ENCODE data around the gene SHISA6. TPM values are rescaled to one million over a fixed set of nuclear protein-coding genes. Genes with fewer than 3 reads are reported as not detected.

The SHISA6 gene
- total RNA-seq, 1 donor from 2014 or later, result not detected

DNA sequence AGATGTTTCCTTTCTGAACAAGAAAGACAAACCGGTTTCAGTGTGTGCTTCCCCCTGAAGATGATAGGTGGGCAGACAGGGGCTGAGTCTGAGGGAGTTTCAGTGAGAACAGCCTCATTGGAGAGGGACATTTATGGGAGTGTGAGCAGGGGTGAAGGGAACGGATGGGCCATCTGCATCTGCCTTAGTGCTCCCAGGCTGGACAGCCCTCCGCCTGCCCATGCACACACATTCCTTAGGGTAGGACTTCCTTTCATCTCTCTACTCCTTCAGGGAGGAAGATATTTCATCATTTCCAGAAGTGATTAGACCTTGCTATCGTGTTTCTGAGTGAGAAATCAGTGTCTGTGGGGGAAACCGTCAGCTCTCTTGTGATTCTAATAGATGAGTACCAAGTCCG lies 3.8 kb downstream of the SHISA6 start:
- no peak overlapping the region for H3K4me3 Mint-ChIP-seq
- H3K36me3 Mint-ChIP-seq (ENCODE audit: low read depth), result no peaks in the 10 kb centered on the region
- no peak overlapping the region for H3K27ac Mint-ChIP-seq
- intact Hi-C loops (cut with micrococcal nuclease), result no loop called here
- H3K9me3 Mint-ChIP-seq, result peaks cover 3% of the 10 kb centered on the region
- peaks cover 20% of the 10 kb centered on the region for H3K27me3 Mint-ChIP-seq
- no peak for DNase-seq
- no peaks in the 10 kb centered on the region for H3K4me1 Mint-ChIP-seq

DNA sequence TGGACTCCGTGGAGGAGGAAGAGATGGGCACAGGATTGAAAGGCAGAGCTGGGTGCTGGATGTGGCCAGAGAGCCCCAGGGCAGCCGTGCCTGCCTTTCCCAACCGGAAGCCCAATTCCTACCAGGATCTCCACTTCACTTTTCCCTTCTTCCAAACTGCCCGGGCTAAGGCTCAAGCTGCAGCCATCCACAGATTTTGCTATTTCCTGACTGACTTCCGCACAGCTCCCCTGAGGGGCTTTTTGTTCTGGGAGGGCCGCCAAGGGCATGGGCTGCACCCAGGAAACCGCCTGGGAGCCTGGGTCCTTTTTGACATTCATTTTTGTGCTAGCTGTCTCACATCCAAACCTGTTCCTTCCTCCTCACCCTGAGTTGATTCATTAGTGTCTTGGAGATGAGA lies 4.2 kb downstream of the SHISA6 start:
- Mint-ChIP-seq H3K9me3 (peaks cover 3% of the 10 kb centered on the region), H3K27ac (no peak overlapping the region), H3K27me3 (peaks cover 18% of the 10 kb centered on the region), H3K4me1 (no peaks in the 10 kb centered on the region), H3K4me3 (no peak overlapping the region), H3K36me3 (ENCODE audit: low read depth) (no peaks in the 10 kb centered on the region)
- no peak for DNase-seq
- intact Hi-C loops (cut with micrococcal nuclease), result no loop called here

DNA sequence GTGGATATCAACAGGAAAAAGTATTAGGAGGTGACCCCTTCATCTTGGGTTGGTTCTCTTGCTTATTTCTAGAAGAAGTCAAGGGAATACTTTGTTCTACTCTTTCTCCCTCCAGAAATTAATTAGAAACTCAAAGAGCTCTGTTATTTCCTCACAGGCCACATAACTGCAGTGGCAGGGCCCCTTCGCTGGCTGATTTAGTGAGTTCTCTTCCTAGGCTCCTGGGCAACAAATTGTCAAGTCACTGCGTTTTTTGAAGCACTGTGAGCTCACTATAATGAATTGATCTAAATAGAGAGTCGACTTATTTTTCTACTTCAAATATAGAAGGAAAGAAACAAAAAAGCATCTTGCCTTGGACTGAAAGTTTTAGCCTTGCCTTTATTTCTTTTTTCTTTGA lies 4.8 kb downstream of the SHISA6 start:
- Mint-ChIP-seq H3K27me3 (peaks cover 18% of the 10 kb centered on the region), H3K4me3 (no peak overlapping the region), H3K9me3 (peaks cover 3% of the 10 kb centered on the region), H3K27ac (no peak overlapping the region), H3K36me3 (ENCODE audit: low read depth) (no peaks in the 10 kb centered on the region), H3K4me1 (no peaks in the 10 kb centered on the region)
- DNase-seq, result no peak
- intact Hi-C loops (cut with micrococcal nuclease), result no loop called here

DNA sequence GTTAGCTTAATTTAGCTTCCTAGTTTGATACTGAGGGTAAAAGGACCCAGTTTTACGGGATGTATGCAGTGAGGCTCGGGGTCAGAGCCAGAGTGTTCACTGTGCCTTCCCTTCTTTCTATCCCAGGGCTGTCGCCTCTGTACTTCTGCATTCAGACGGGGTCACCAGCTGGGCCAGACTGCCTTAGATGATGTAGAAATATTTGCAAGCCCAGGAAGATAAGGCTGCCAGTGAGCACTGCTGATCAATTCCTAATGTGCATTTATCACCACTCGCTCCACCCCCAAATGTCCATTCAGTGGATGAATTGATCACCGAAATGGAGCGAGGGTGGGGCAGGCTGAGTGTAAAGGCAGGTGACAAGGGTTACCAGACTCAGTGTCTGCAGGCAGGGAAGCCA lies 9.1 kb downstream of the SHISA6 start:
- Mint-ChIP-seq H3K27ac (no peak overlapping the region), H3K4me3 (no peak overlapping the region), H3K4me1 (no peaks in the 10 kb centered on the region), H3K9me3 (peaks cover 3% of the 10 kb centered on the region), H3K36me3 (ENCODE audit: low read depth) (no peaks in the 10 kb centered on the region), H3K27me3 (no peaks in the 10 kb centered on the region)
- intact Hi-C loops (cut with micrococcal nuclease), result no loop called here
- DNase-seq, result no peak

DNA sequence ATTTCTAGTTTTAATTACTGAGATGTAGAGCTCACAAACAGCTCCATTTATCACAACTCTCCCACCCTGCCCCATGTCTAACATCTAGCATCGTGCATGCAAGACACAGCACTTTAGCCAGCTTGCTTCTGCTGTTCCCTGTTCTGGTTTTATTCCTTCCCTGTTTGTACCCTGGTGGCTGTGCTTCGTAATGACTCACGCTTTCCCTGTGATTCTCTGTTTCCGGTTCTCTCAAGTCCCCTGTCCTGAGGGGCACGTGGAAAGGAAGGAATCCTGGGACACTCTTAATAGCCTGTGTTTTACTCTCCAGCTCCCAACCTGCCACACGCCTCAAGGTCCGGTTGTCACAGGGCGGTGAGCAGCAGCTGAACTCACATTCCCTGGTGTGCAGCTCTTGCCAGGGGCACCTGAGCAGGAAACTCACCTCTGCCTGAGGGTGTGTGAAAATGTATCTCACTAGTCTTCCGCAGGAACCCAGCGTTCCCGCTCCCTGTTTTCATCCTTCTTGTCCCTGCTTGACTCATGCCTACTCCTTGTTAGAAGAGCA lies 10.6 kb downstream of the SHISA6 start:
- Mint-ChIP-seq H3K27me3 (no peaks in the 10 kb centered on the region), H3K27ac (no peak overlapping the region), H3K4me1 (no peaks in the 10 kb centered on the region), H3K4me3 (no peak overlapping the region), H3K9me3 (peaks cover 3% of the 10 kb centered on the region), H3K36me3 (ENCODE audit: low read depth) (no peaks in the 10 kb centered on the region)
- DNase-seq, result no peak
- intact Hi-C loops (cut with micrococcal nuclease), result no loop called here

DNA sequence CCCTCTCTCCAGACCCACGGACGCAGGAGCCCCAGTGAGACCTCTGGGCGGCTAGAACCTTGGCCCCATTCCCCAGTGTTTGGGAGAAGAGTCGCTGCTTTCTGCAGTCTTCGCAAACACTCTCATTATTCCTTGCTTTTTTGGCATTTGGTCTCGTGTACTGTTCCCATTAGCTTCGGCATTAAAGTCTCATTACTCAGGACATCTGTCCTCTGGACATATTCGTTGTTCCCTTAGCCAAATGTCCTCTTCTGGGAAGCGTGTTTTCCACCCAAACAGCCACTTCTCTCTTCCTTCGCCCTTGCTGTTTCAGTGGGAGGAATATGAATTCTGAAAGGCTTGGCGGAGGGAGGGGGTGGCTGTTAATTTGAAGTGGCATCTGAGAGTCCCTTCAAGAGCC lies 11.1 kb downstream of the SHISA6 start:
- DNase-seq, result no peak
- Mint-ChIP-seq H3K27ac (no peak overlapping the region), H3K4me1 (no peaks in the 10 kb centered on the region), H3K4me3 (no peak overlapping the region), H3K27me3 (no peaks in the 10 kb centered on the region), H3K9me3 (no peaks in the 10 kb centered on the region), H3K36me3 (ENCODE audit: low read depth) (no peaks in the 10 kb centered on the region)
- intact Hi-C loops (cut with micrococcal nuclease), result no loop called here

DNA sequence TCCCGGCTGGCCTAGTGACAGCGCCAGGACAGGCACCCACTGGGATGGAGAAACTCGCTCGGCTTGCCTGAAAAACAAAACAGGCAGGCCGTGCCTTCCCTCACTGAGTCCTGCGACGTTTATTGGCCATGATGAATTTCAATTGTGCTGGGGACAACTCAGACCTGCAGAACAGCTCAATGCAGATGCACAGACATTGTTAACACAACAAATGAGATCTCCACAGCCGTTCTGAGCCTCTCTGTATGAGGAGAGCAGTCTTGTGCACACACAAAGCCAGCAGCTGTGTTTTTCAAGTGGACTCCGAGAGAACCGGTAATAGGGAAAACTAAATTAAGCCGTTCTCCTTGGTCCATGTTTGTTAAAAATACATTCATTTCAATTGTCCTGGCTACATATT lies 15.9 kb downstream of the SHISA6 start:
- Mint-ChIP-seq H3K36me3 (ENCODE audit: low read depth) (no peaks in the 10 kb centered on the region), H3K4me1 (no peaks in the 10 kb centered on the region), H3K4me3 (no peak overlapping the region), H3K27ac (no peak overlapping the region), H3K27me3 (no peaks in the 10 kb centered on the region), H3K9me3 (peaks cover 5% of the 10 kb centered on the region)
- no peak for DNase-seq
- intact Hi-C loops (cut with micrococcal nuclease), result no loop called here

DNA sequence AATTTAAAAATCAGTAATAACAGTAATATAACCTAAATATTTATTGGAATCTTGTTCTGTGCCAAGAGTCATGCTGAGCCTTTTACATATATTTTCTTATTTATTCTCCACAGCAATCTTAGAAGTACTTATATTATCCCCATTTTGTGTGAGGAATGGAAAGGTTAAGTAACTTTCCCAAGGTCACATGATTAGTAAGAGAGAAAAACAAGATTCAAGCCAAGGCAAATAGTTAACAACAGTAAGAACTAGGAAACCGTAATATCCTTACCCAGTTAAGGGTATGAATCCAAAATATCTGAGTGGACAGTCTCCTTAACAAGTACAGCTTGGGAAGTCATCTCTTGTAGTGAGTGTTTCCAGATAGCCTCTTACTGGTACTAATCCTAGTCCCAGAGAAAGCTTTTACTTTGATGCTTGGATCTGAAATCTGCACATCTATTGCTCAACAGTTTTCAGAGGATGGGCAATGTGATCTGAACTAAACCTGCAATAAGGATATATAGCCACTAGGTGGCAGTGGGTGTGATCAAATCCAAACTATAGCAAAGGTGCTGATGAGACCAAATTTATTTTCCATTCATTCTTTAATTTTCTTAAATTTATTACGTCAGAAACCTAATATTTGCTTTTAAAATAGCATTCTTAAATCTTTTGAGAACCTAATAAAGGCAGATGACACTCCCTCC lies 23.3 kb downstream of the SHISA6 start:
- no peak overlapping the region for H3K4me3 Mint-ChIP-seq
- no peak overlapping the region for H3K27ac Mint-ChIP-seq
- H3K36me3 Mint-ChIP-seq (ENCODE audit: low read depth), result no peaks in the 10 kb centered on the region
- intact Hi-C loops (cut with micrococcal nuclease), result no loop called here
- H3K4me1 Mint-ChIP-seq, result no peaks in the 10 kb centered on the region
- peaks cover 18% of the 10 kb centered on the region for H3K9me3 Mint-ChIP-seq
- no peak for DNase-seq
- H3K27me3 Mint-ChIP-seq, result no peaks in the 10 kb centered on the region

DNA sequence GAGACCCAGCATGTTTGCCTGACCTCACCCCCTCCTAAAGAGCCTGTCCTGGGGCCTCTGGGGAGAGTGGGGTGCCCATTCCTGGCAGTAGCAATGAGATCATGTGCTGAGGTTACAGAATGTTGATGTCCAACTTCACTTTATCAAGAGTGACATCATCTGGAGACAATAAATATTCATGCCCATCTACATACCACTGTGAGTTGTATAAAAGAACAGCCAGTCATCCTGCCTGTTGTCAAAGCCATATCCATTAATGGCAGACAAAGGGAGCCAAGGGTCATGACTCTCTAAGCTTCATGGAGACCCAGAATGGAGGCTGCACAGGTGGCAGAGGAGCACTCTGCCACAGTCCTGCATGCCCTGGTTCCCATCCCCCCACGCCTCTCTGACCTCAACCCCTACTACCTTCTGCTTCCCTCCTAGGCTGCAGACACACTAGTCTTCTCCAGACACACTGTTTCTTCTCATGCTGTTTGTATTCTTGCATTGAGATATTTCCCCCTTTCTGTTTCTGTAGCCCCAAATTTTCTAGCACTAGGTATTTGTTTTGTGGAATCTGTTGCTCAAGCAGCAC lies 27.1 kb downstream of the SHISA6 start:
- intact Hi-C loops (cut with micrococcal nuclease), result no loop called here
- Mint-ChIP-seq H3K9me3 (peaks cover 26% of the 10 kb centered on the region), H3K36me3 (ENCODE audit: low read depth) (no peaks in the 10 kb centered on the region), H3K27me3 (no peaks in the 10 kb centered on the region), H3K27ac (no peak overlapping the region), H3K4me1 (no peaks in the 10 kb centered on the region), H3K4me3 (no peak overlapping the region)
- DNase-seq, result no peak

DNA sequence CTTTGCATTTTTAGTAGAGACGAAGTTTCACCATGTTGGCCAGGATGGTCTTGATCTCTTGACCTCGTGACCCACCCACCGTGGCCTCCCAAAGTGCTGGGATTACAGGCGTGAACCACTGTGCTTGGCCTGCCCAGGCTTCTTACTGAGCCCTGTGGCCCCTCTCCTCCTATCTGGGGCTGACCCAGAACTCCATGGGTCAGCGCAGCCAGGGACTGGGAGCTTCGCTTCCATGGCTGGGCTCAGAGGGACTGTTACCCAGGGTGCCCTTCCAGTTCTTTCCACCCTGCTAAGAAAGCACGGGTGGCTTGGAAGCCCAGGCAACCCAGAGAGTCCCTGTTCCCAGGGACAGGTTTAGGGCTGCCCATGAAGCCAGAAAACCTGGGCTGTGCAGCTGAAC lies 28.2 kb downstream of the SHISA6 start:
- H3K27me3 Mint-ChIP-seq, result no peaks in the 10 kb centered on the region
- no peak overlapping the region for H3K4me3 Mint-ChIP-seq
- DNase-seq, result no peak
- H3K27ac Mint-ChIP-seq, result no peak overlapping the region
- intact Hi-C loops (cut with micrococcal nuclease), result no loop called here
- no peaks in the 10 kb centered on the region for H3K4me1 Mint-ChIP-seq
- peaks cover 19% of the 10 kb centered on the region for H3K9me3 Mint-ChIP-seq
- no peaks in the 10 kb centered on the region for H3K36me3 Mint-ChIP-seq (ENCODE audit: low read depth)

DNA sequence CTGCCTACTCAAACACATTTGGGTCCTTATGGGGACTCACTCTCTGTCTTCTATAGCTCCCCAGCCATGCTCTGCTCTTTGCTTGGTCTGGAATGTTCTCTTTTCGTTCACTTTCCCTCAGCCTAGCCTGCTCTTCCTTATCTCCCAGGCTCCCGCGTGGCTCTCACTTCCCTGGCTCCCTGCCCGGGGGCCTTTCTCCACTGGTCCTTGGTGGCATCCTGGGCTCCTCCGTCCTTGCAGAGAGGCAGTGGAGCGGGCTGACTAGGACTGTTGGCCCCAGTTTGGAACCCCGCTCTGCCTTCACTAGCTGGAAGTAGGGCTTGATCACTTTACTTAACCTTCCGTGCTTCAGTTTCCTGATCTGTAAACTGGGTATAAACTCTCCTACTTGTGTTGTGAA lies 31.2 kb downstream of the SHISA6 start:
- intact Hi-C loops (cut with micrococcal nuclease), result no loop called here
- H3K9me3 Mint-ChIP-seq, result peaks cover 13% of the 10 kb centered on the region
- DNase-seq, result no peak
- no peak overlapping the region for H3K27ac Mint-ChIP-seq
- H3K27me3 Mint-ChIP-seq, result no peaks in the 10 kb centered on the region
- no peaks in the 10 kb centered on the region for H3K36me3 Mint-ChIP-seq (ENCODE audit: low read depth)
- no peak overlapping the region for H3K4me3 Mint-ChIP-seq
- H3K4me1 Mint-ChIP-seq, result no peaks in the 10 kb centered on the region

DNA sequence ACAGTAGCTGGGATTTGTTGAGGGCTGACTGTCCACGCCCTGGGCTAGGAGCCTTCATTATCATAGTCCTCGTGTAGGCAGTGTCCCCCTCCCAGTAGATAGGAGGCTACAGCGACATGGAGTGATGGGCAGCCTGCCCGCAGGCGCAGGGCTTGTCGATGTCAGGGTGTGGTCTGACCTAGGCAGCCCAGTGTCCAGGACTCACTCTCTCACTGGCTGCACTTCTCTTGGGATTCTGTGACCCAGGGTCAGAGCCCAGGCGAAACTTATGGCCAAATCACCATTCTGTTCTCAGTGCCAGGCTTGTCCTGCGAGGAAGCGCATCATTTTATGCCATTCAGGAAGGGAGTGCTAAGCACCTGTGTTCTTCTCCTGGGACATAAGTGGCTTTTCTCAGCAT lies 32.6 kb downstream of the SHISA6 start:
- H3K27ac Mint-ChIP-seq, result no peak overlapping the region
- DNase-seq, result no peak
- H3K27me3 Mint-ChIP-seq, result no peaks in the 10 kb centered on the region
- no peaks in the 10 kb centered on the region for H3K36me3 Mint-ChIP-seq (ENCODE audit: low read depth)
- intact Hi-C loops (cut with micrococcal nuclease), result no loop called here
- no peaks in the 10 kb centered on the region for H3K4me1 Mint-ChIP-seq
- no peak overlapping the region for H3K4me3 Mint-ChIP-seq
- H3K9me3 Mint-ChIP-seq, result peaks cover 13% of the 10 kb centered on the region

DNA sequence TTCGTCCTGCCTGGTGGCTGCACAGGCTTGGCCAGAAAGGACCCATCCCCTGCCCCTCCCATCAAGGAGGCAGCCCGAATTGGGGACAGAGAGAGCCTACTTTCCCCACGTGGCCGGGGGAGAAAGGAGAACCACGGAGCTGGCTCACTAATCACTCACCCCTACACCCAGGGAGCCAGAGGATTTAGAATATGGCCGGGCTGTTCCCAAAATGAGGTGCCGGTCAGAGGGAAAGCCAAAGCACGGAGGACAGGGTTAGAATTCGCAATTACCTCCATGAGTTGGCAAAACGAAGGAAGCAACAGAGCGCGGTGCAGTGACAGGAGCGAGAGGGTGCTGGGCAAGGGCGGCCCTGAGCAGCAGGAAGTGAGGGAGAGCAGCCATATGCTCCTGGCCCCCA lies 33.1 kb downstream of the SHISA6 start:
- no peaks in the 10 kb centered on the region for H3K36me3 Mint-ChIP-seq (ENCODE audit: low read depth)
- intact Hi-C loops (cut with micrococcal nuclease), result no loop called here
- H3K27ac Mint-ChIP-seq, result no peak overlapping the region
- H3K9me3 Mint-ChIP-seq, result peaks cover 13% of the 10 kb centered on the region
- no peak for DNase-seq
- no peaks in the 10 kb centered on the region for H3K4me1 Mint-ChIP-seq
- no peak overlapping the region for H3K4me3 Mint-ChIP-seq
- H3K27me3 Mint-ChIP-seq, result no peaks in the 10 kb centered on the region

DNA sequence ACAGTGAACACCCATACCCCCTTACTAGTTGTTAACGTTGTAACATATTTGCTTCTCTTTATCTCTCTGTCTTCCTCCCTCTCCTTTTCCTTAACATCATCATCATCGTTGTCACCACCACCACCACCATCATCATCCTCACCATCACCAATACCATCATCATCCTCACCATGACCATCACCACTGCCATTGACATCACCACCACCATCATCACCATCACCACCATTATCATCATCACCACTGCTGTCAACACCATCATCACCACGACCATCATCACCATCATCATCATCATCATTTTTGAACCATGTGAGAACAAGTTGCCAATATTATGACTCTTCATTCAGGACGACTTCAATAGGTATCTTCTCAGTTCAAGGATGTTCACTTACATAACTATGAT lies 35.5 kb downstream of the SHISA6 start:
- H3K4me1 Mint-ChIP-seq, result no peaks in the 10 kb centered on the region
- H3K4me3 Mint-ChIP-seq, result no peak overlapping the region
- peaks cover 4% of the 10 kb centered on the region for H3K9me3 Mint-ChIP-seq
- H3K36me3 Mint-ChIP-seq (ENCODE audit: low read depth), result no peaks in the 10 kb centered on the region
- no peak overlapping the region for H3K27ac Mint-ChIP-seq
- no peaks in the 10 kb centered on the region for H3K27me3 Mint-ChIP-seq
- no peak for DNase-seq
- intact Hi-C loops (cut with micrococcal nuclease), result no loop called here

All from activated CD4-positive, alpha-beta T cell treated with anti-CD3 and anti-CD28 coated beads, Interleukin-2, amount 10 ng/mL, durations not matched to agents 24 days and 14 days (primary cell).